Osteoblast (primary cell): ENCODE data around the gene DNAH7. TPM values are rescaled to one million over a fixed set of nuclear protein-coding genes. Genes with fewer than 3 reads are reported as not detected.
"Not testable (repeated sequence)": the region's sequence is repeated elsewhere in the genome, so short reads cannot be mapped to it uniquely, and the experiment has no call there.

ENCODE experiments used
- DNase-seq: peaks from one replicate; pipeline ENCODE4 v3.0.0; 2011; ENCODE audit warnings: low spot score, mixed read lengths; ENCODE audit not compliant: insufficient read length; ENCODE audit errors: missing footprints
- H2AFZ ChIP-seq: 2 replicates; pipeline ENCODE4 v1.6.0; 2011; ENCODE audit warnings: mild to moderate bottlenecking, low read length
- H3K27ac ChIP-seq: 2 replicates; pipeline ENCODE4 v1.5.1; 2011; ENCODE audit warnings: mild to moderate bottlenecking, low read depth, low read length, moderate library complexity
- H3K27me3 ChIP-seq: 2 replicates; pipeline ENCODE4 v1.6.0; 2012; ENCODE audit warnings: mild to moderate bottlenecking, control low read depth, inconsistent platforms, low read length, moderate library complexity; ENCODE audit not compliant: insufficient read depth
- H3K36me3 ChIP-seq: 2 replicates; pipeline ENCODE4 v1.5.1; 2011; ENCODE audit warnings: mild to moderate bottlenecking, low read length, control low read depth, moderate library complexity; ENCODE audit not compliant: insufficient read depth
- H3K4me1 ChIP-seq: 2 replicates; pipeline ENCODE4 v1.5.1; 2011; ENCODE audit warnings: mild to moderate bottlenecking, low read length, control low read depth, moderate library complexity; ENCODE audit not compliant: insufficient read depth
- H3K4me2 ChIP-seq: 2 replicates; pipeline ENCODE4 v1.6.0; 2011; ENCODE audit warnings: mild to moderate bottlenecking, low read length; ENCODE audit not compliant: insufficient read depth
- H3K4me3 ChIP-seq: fragments of 200-600 bp; sonication (generic); 3 replicates; pipeline ENCODE4 v1.5.1; 2012; ENCODE audit warnings: mild to moderate bottlenecking, low read length, inconsistent platforms; ENCODE audit not compliant: insufficient read depth
- H3K79me2 ChIP-seq: 2 replicates; pipeline ENCODE4 v1.6.0; 2012; ENCODE audit warnings: mild to moderate bottlenecking, low read length, control low read depth, inconsistent platforms; ENCODE audit not compliant: insufficient read depth
- H3K9me3 ChIP-seq: 2 replicates; pipeline ENCODE4 v1.5.1; 2011; ENCODE audit warnings: low read depth, low read length, control low read depth
- H4K20me1 ChIP-seq: 2 replicates; pipeline ENCODE4 v1.6.0; 2012; ENCODE audit warnings: mild to moderate bottlenecking, low read length, control low read depth; ENCODE audit not compliant: insufficient read depth
- CTCF ChIP-seq: IDR thresholded peaks from 2 replicates; pipeline ENCODE4 v1.5.1; 2011; ENCODE audit warnings: mild to moderate bottlenecking, low read depth, low read length, moderate library complexity; ENCODE audit errors: extremely low read depth
- total RNA-seq: library from RNA; depleted of rRNA; stranded (reverse); fragments of >200 nt; gene quantifications from 2 replicates; pipeline ENCODE4 v1.2.3, GENCODE V29; 2012

DNAH7 gene
- total RNA-seq, 1 donor, result 2.5 TPM

GRCh38 chr2:195934484-195934883, 134.2 kb downstream of the DNAH7 start:
- Histone ChIP-seq H2AFZ (no peak overlapping the region), H3K4me2 (no peak overlapping the region), H3K4me3 (no peak overlapping the region), H3K79me2 (no peaks in the 10 kb centered on the region), H3K36me3 (no peaks in the 10 kb centered on the region), H3K27ac (no peak overlapping the region), H4K20me1 (no peaks in the 10 kb centered on the region), H3K27me3 (no peaks in the 10 kb centered on the region), H3K4me1 (no peaks in the 10 kb centered on the region), H3K9me3 (no peaks in the 10 kb centered on the region)
- no peak for TF ChIP-seq CTCF
- no peak for DNase-seq

GRCh38 chr2:195929531-195929930, 139.1 kb downstream of the DNAH7 start:
- Histone ChIP-seq H2AFZ (no peak overlapping the region), H3K4me2 (no peak overlapping the region), H3K79me2 (no peaks in the 10 kb centered on the region), H3K27ac (no peak overlapping the region), H4K20me1 (no peaks in the 10 kb centered on the region), H3K9me3 (no peaks in the 10 kb centered on the region), H3K36me3 (no peaks in the 10 kb centered on the region), H3K27me3 (no peaks in the 10 kb centered on the region), H3K4me3 (no peak overlapping the region), H3K4me1 (no peaks in the 10 kb centered on the region)
- DNase-seq, result no peak
- TF ChIP-seq CTCF, result no peak

GRCh38 chr2:195925120-195925519, 143.5 kb downstream of the DNAH7 start:
- H3K27me3 ChIP-seq, result no peaks in the 10 kb centered on the region
- DNase-seq, result no peak
- no peak overlapping the region for H3K4me3 ChIP-seq
- TF ChIP-seq CTCF, result no peak
- no peaks in the 10 kb centered on the region for H3K9me3 ChIP-seq
- no peaks in the 10 kb centered on the region for H3K4me1 ChIP-seq
- no peaks in the 10 kb centered on the region for H3K79me2 ChIP-seq
- H3K36me3 ChIP-seq, result no peaks in the 10 kb centered on the region
- no peak overlapping the region for H3K27ac ChIP-seq
- H2AFZ ChIP-seq, result no peak overlapping the region
- no peak overlapping the region for H3K4me2 ChIP-seq
- H4K20me1 ChIP-seq, result no peaks in the 10 kb centered on the region

GRCh38 chr2:195923889-195924288, 144.7 kb downstream of the DNAH7 start:
- no peaks in the 10 kb centered on the region for H3K79me2 ChIP-seq
- H3K4me3 ChIP-seq, result no peak overlapping the region
- TF ChIP-seq CTCF, result no peak
- no peak for DNase-seq
- H3K27ac ChIP-seq, result no peak overlapping the region
- H3K4me1 ChIP-seq, result no peaks in the 10 kb centered on the region
- H3K4me2 ChIP-seq, result no peak overlapping the region
- H3K27me3 ChIP-seq, result no peaks in the 10 kb centered on the region
- H3K9me3 ChIP-seq, result no peaks in the 10 kb centered on the region
- no peaks in the 10 kb centered on the region for H4K20me1 ChIP-seq
- H3K36me3 ChIP-seq, result no peaks in the 10 kb centered on the region
- H2AFZ ChIP-seq, result no peak overlapping the region

GRCh38 chr2:195917021-195917600, 151.5 kb downstream of the DNAH7 start:
- H3K4me2 ChIP-seq, result not testable (repeated sequence)

More at GRCh38 chr2:195917021-195917600, 151.5 kb downstream of the DNAH7 start:
- not testable (repeated sequence) for H3K79me2 ChIP-seq, H2AFZ ChIP-seq, H3K4me1 ChIP-seq, H3K9me3 ChIP-seq, DNase-seq, H3K27ac ChIP-seq, H3K27me3 ChIP-seq, H4K20me1 ChIP-seq, H3K36me3 ChIP-seq, H3K4me3 ChIP-seq
